NCI-H2081 (cell line): ENCODE results near the gene SOX6.

Experiments used
- DNase-seq, 2 experiments: peaks; one replicate each; lab custom pipeline; 2025; lab: John Stamatoyannopoulos, UW

Gene SOX6

DNA sequence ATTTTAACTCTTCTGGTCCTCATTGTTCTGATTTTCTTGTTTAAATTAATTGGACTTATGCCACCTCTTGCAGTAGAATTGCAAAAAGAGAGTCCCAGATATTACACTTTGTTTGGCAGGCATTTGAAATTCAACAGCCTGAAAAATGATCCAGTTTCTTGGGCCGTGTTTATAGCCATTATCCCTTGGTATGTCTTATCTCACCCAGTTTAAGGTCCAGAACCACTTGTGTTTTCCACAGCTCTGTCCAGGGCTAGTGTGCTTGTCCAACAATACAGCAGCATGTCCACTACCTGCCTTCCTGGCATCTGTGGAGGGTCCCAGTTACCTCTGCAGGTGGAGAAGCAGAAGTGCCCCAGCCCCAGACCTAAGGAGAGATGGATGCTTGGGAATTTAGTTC lies 397.4 kb downstream of the SOX6 start:
- DNase-seq: no peak

DNA sequence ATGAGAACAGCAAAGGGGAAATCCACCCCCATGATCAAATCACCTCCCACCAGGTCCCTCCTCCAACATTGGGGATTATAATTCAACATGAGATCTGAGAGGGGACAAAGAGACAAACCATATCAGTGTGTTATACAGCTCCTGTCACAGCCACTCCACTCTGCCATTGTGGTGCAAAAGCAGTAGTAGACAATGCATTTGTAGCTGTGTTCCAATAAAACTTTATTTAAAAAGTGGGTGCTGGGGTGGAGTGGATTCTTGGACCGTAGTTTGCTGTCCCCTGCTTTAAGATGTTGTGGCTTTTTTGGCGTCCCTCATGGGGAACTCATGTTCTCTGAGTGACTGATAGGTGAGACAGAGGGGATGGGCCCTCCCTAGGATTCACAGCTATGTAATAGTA lies 399.1 kb downstream of the SOX6 start:
- no peak for DNase-seq

DNA sequence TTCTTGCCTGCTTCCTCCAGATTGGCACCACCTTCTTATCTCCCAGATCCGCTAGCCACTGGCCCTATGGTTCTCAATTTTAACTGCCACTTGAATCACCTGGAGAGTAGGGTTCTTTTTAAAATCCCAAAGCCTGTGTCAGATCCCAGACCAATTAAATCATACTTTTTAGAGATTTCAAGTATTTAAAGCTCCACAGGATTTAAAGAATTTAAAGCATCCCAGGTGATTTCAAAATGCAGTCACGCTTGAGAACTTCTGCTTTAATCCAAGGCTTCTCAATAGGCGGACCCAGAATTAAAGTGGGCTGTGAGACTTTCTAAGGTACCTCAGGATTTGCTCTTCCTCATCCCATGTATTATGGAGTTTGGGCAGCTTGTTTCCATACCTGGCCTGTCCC lies 400.0 kb downstream of the SOX6 start:
- DNase-seq: no peak

DNA sequence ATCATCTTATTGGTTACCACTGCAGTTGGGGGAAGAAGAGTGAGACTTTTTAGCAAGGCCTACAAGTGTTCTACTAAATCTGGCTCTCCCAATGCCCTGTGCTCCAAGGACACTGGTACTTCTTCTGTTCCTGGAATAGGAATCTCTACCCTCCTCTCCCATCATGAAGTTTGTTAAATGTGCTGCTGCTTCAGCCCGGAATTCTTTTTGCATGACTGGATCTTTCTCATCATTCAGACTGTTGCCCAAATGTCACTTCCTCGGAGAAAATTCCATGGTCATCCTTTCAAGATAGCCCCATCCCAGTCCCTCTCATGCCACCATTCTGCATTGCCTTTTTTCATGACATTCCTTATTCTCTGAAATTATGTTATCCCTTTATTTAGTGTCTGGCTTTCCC lies 400.8 kb downstream of the SOX6 start:
- DNase-seq: no peak

GRCh38 chr11:15947681-15948648 lies 408.4 kb downstream of the SOX6 start:
- DNase-seq: no peak

DNA sequence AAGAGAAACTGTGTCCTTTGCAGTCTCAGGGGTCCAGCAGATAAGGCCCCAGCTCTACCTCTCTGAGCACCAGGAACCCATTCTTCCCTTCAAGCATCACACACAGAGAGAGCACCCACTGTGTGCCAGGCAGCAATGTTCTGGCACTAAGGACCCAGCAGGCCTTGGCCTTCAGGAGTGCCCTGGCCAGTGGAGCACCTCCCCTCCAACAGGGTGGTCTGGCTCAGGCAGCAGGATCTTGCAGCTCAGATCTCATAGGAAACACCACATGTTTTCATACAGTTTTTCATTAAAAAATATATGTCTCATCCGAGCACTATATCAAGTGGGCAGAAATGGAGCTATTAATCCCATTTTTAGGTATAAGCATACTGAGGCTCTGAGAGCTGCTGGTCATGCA lies 410.6 kb downstream of the SOX6 start:
- no peak for DNase-seq

DNA sequence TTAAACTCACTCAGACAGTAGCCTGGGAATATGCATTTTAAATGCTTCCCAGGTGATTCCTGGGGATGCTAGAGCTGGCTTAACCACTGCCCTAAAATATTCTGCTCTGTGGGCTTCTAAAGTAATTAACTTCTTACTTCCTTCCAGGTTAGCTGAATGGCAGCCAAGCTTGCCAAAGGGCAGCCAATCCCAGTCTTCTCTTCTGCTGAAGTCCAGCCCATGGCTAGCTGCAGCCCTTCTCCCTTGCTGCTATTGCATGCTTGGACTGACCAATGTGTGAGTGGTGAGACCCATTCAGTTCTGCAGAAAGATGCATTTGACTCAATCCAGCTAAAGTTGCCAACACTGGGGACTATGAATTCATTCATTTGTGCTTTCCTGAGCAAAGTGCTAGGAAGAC lies 411.9 kb downstream of the SOX6 start:
- no peak for DNase-seq

DNA sequence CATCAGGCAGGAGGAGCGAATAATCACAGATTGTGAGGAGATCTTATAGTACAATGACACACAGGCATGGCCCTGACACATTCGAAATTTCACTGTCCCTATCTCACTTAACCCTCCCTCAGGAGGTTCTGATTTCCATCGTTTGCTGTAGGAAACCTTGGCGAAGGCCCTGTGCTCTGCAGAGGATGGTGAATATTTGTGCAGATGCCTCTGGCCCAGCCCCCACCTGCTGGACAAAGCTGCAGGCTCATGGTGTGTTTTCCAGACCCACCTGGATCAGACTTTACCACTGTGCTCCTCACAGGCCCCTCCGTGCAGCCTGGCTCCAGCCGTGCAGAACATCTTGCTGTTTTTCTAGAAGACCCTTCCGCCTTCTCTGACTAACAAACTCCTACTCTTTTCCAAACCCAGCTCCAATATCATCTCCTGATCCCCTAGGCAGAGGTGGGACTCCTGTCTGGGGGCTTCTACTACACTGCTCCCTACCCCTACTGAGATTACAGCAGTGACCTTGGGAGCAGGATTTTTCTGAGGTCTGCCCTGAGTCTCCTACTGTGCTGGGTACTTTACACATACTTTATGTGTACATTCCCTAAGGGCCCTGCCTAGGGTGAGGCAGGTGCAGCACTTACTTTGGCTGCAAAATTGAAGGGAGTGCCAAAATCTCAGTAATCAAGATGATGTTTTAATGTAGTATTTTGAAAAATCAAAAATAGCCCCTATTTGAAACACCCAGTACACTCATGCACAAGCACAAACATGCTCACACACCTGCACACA lies 412.7 kb downstream of the SOX6 start:
- DNase-seq: no peak

DNA sequence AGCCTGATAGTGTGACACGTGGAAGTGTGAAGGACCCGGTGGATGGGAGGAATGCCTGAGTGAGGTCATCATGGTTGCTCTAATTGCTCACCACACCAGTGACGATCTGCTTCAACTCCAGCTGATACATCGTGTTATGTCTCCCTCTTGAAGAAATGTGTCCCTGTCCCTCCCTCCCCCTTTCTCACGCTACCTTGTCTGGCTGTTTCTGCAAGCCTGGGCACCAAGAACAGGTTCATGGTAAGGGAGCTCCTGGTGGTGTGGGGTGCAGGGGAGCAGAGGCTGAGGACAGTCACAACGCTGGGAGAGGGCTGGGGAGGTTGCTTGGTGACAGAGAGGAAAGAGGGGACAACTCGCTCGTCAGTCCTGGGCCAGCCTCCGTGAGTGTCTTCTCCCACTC lies 413.4 kb downstream of the SOX6 start:
- no peak for DNase-seq

DNA sequence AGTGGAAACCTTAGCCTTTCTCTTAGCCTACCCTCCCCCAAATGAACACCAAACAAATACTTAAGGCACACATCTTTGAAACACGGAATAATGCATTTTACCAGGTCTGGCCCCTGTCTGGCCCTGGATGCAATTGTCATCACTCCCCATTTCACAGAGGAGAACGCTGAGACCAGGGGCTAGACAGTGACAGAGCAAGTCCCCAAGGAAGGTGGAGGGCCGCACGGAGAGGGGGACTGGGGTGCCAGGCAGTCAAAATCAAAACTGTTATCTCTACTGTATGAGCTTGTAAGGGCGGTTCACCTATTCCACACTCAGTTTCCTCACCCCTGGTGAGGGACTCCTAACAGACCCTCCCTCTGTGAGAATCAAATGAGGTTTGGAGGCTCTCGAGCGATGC lies 414.2 kb downstream of the SOX6 start:
- no peak for DNase-seq

GRCh38 chr11:15941206-15941770 lies 415.1 kb downstream of the SOX6 start:
- DNase-seq: no peak

- no peak for DNase-seq
These were observed 415.7 kb downstream of the SOX6 start for GRCh38 chr11:15940462-15941205.

DNA sequence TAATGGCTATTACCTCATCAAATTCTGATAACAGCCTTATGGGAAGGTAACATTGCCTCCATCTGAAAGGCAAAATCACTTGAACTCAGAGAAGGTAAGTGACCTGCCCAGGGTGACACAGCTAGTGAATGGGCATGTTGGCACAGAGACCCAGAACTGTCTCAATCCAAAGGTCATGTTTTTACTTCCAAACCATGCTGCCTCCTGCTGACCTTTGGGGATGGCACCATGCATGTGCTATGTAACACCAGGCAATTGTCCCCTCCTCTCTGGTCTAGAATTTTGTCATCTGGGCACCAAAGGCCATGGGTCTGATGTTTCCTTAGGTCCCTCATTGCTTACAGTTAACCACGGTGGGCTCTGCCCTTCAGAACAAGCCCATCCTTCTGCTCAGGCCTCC lies 417.4 kb downstream of the SOX6 start:
- no peak for DNase-seq

DNA sequence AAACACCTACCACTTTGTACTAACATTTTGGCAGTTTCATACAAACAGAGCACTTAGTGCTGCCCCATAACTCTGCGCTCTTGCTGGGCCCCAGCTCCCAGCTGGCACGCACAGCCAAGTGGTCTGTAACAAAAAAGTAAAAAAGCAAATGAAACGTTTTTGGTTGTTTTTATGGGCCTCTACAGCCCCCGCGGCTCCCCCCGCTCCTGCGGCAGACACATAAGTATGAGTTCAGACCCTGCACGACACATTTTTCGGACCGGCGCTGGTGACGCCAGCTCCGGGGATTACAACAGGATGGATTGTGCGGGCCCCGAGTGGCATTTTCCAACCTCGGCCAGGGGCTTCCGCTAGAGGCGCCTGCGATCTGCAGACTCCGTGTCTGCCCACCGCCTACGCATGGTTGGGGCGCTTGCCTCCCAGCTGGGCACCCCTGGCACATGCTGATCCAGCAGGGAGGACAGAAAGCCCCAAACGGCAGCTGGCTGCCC lies 418.2 kb downstream of the SOX6 start:
- DNase-seq: no peak

DNA sequence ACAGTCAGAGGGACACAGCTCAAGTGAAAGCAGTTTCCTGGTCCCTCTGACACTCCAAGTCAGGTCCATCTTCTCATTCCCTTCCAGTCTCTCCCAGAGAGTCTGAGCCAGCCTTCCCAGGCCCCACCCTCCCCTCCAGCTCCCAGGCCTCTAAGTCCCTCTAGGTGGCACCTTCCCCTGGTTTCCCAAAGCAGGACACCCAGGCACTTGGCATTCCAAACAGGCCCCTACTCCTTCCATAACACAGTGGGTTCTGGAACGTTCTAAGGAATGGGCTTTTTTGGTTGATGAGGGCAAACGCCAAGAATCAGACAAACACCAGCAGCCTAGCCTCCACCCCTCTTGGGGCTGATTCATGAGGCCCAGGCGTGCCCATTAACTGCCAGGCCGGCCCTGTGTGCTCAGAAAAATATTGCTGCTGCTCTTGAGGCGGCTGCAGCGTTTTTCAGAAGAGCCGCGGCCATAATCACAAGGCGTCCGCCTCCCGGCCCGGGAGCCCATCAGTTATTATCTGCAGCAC lies 418.7 kb downstream of the SOX6 start:
- DNase-seq: no peak

- no peak for DNase-seq
These were observed 420.3 kb downstream of the SOX6 start for GRCh38 chr11:15936011-15936410.

DNA sequence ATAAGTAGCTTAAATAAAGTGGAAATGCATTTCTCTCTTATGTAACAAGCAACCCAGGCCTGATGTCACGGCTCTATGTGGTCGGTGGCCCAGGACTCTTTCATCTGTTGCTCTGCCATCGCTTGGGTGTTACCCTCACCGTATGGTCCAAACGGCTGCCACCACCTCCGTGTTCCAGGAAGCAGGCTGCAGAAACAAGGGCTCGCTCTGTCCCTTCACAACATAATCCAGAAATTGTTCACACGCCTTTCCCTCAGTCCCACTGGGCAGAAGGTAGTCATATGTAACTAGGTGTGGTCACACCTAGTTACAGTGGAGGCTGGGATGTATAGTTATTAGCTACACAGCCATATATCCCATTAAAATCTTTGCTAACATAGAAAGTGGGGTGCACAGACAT lies 421.0 kb downstream of the SOX6 start:
- DNase-seq: no peak

GRCh38 chr11:15933886-15934625 lies 422.3 kb downstream of the SOX6 start:
- no peak for DNase-seq

- DNase-seq: no peak
These were observed 423.9 kb downstream of the SOX6 start for GRCh38 chr11:15932417-15932816.

DNA sequence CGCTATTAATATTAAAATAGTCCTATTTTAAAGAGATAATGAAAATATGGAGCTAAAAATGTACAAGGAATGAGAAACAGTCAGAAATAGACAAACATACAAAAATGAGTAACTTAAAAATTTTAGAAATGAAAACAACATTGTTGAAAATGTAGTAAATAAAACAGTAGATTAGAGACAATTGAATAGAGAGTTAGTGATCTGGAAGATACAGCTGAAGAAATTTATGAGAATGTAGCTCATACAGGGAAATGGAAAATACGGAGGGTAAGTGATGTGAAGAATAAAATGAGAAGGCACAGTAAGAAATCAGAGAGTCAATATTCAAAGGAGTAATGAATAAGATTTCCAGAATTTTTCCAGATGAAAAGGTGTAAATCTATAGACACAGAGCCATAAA lies 424.8 kb downstream of the SOX6 start:
- no peak for DNase-seq

DNA sequence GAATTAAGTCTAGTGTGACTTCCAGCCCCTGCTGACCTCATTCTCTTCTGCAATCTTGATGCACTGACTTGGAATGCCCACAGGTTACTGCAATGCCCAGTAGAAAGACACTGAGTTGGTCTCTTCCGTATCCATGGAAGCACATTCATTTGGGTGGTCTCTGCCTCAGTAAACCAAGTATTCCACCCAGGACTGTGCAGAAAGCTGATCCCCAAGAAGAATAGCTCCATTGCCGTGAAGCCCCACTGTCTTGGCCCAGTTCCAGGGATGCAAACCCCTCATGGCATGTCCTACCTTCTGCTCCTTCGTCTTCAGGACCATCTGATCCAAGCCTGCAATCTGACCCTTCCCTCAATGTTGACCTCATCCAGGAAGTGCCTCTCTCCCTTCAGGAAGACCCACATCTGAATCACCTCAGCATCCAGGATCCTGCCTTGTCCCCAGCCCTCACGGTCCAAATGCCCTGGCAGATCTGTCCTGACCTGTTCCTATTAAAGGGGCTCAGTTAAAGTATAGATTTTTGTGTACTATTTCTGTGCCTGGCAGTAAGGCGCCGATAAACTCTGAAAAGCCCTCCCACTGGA lies 425.8 kb downstream of the SOX6 start:
- no peak for DNase-seq
